ENCODE measurements around the gene LINS1. TPM values are rescaled to one million over a fixed set of nuclear protein-coding genes. Genes with fewer than 3 reads are reported as not detected.

LINS1 gene
- total RNA-seq, 1 donor: 116 TPM

- H3K4me1 ChIP-seq (ENCODE audit: insufficient read depth, low read length): peaks cover 69% of the 10 kb centered on the region
- no peaks in the 10 kb centered on the region for H3K9me3 ChIP-seq (ENCODE audit: low read depth, low read length)
- no peak overlapping the region for H3K4me3 ChIP-seq (ENCODE audit: low read length)
- H3K27me3 ChIP-seq (ENCODE audit: insufficient read depth, low read length): no peaks in the 10 kb centered on the region
Measured at GRCh38 chr15:100520132-100520921, 81.7 kb downstream of the LINS1 start.

- peaks cover 2% of the 10 kb centered on the region for H3K27me3 ChIP-seq (ENCODE audit: insufficient read depth, low read length)
- H3K4me3 ChIP-seq (ENCODE audit: low read length): no peak overlapping the region
- peaks cover 70% of the 10 kb centered on the region for H3K4me1 ChIP-seq (ENCODE audit: insufficient read depth, low read length)
- H3K9me3 ChIP-seq (ENCODE audit: low read depth, low read length): no peaks in the 10 kb centered on the region
Measured at GRCh38 chr15:100517846-100518245, 84.1 kb downstream of the LINS1 start.

Other genes with a start within 250 kb of the LINS1 start
- gene CERS3, start 73.2 kb downstream of the LINS1 start, total RNA-seq: 0.73 TPM
- gene ASB7, start 405 bp upstream of the LINS1 start, total RNA-seq: 23.5 TPM

Data from mononuclear cell (primary cell).